Fibroblast of lung (primary cell): ENCODE data around the gene MUSK. TPM values are rescaled to one million over a fixed set of nuclear protein-coding genes. Genes with fewer than 3 reads are reported as not detected.

Experiments used
- DNase-seq, 2 donors: peaks; one replicate each; pipeline versions ENCODE4 v3.0.0 to v3.0.0-alpha.2; 2010; ENCODE audit warnings: low read depth in 2 of 2
- H2AFZ ChIP-seq: 2 replicates; pipeline ENCODE4 v1.5.1; 2012; ENCODE audit warnings: low read length, control low read depth, inconsistent platforms
- H3K27ac ChIP-seq: 2 replicates; pipeline ENCODE4 v1.5.1; 2011; ENCODE audit warnings: low read length, control low read depth; ENCODE audit not compliant: insufficient read depth
- H3K27me3 ChIP-seq: 2 replicates; pipeline ENCODE4 v1.5.1; 2011; ENCODE audit warnings: mild to moderate bottlenecking, low read length; ENCODE audit not compliant: control insufficient read depth, insufficient read depth
- H3K36me3 ChIP-seq: 2 replicates; pipeline ENCODE4 v1.5.1; 2011; ENCODE audit warnings: low read length; ENCODE audit not compliant: control insufficient read depth, insufficient read depth
- H3K4me1 ChIP-seq: 2 replicates; pipeline ENCODE4 v1.5.1; 2011; ENCODE audit warnings: low read length; ENCODE audit not compliant: control insufficient read depth, insufficient read depth; ENCODE audit errors: extremely low read depth
- H3K4me2 ChIP-seq: 2 replicates; pipeline ENCODE4 v1.5.1; 2011; ENCODE audit warnings: low read length, control low read depth; ENCODE audit not compliant: insufficient read depth; ENCODE audit errors: extremely low read depth
- H3K4me3 ChIP-seq, 4 experiments: fragments of 200-600 bp in 1 of 4; sonication (generic) in 1 of 4; replicated peaks in 1 of 4; 2 replicates each; pipeline ENCODE4 v1.5.1; 2011 to 2016; ENCODE audit warnings: low read length in 4 of 4, low read depth in 3 of 4, mild to moderate bottlenecking in 3 of 4, control low read depth in 2 of 4, inconsistent platforms in 1 of 4, mixed read lengths in 1 of 4; ENCODE audit not compliant: insufficient read depth in 1 of 4; ENCODE audit errors: control extremely low read depth in 1 of 4
- H3K79me2 ChIP-seq: 2 replicates; pipeline ENCODE4 v1.5.1; 2012; ENCODE audit warnings: mild to moderate bottlenecking, low read length, inconsistent platforms; ENCODE audit not compliant: control insufficient read depth, insufficient read depth
- H3K9ac ChIP-seq: 2 replicates; pipeline ENCODE4 v1.5.1; 2011; ENCODE audit warnings: mild to moderate bottlenecking, low read length, control low read depth; ENCODE audit not compliant: insufficient read depth
- H3K9me3 ChIP-seq: 2 replicates; pipeline ENCODE4 v1.5.1; 2012; ENCODE audit warnings: low read depth, low read length; ENCODE audit not compliant: control insufficient read depth, insufficient read depth
- H4K20me1 ChIP-seq: 2 replicates; pipeline ENCODE4 v1.5.1; 2011; ENCODE audit warnings: low read length; ENCODE audit not compliant: control insufficient read depth, insufficient read depth; ENCODE audit errors: extremely low read depth
- EZH2 ChIP-seq: IDR thresholded peaks from 2 replicates; pipeline ENCODE4 v1.5.1; 2012; ENCODE audit warnings: low read length, control low read depth, mild to moderate bottlenecking; ENCODE audit errors: missing control alignments
- polyA plus RNA-seq, 2 donors: library from polyadenylated mRNA; depleted of rRNA in 1 of 2; stranded (reverse) in 1 of 2; unstranded in 1 of 2; fragments of >200 nt; gene quantifications; 2 replicates each; pipeline ENCODE4 v1.2.1, GENCODE V29; 2011 to 2012; ENCODE audit warnings: missing spikeins in 1 of 2
- total RNA-seq: library from RNA; depleted of rRNA; stranded (reverse); fragments of >200 nt; gene quantifications from 2 replicates; pipeline ENCODE4 v1.2.1, GENCODE V29; 2014
- TF ChIP-seq, protein P1 (sequence below), 2 donors: IDR thresholded peaks in 1 of 2; conservative IDR thresholded peaks in 1 of 2; 1 replicate in 1 of 2; 2 replicates in 1 of 2; pipeline ENCODE4 v1.5.1; 2011 to 2012; ENCODE audit warnings: low read length in 2 of 2, control low read depth in 1 of 2, inconsistent platforms in 1 of 2, low read depth in 1 of 2, mild to moderate bottlenecking in 1 of 2

The MUSK gene
- total and polyA plus RNA-seq, 2 donors (not counting 1 experiment from before 2014, with no cell fraction given), result 0.31 to 0.66 TPM

DNA sequence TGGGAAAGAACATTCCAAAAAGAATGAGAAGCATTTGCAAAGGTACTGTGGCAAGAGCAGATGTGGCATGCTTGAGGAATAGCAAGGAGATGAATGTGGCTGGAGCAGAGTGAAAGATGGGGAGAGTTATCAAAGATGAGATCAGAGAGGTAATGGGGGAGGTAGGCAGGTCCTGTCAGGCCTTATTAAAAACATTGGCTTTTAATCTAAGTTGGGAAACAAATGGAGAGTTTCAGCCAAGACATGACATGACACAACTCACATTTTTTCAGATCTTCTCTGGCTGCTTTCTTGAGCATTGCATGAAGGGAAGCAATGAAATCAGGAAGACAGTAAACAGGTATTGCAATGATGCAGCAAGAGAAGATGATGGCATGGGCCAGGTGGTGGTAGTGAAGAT, 120.3 kb downstream of the MUSK start:
- Histone ChIP-seq H3K4me2 (no peak overlapping the region), H3K4me3 (no peak overlapping the region), H2AFZ (no peak overlapping the region), H3K79me2 (no peaks in the 10 kb centered on the region), H3K27me3 (no peaks in the 10 kb centered on the region), H3K9ac (no peak overlapping the region), H3K9me3 (no peaks in the 10 kb centered on the region), H3K27ac (no peak overlapping the region), H4K20me1 (no peaks in the 10 kb centered on the region), H3K36me3 (no peaks in the 10 kb centered on the region), H3K4me1 (no peaks in the 10 kb centered on the region)
- TF ChIP-seq, protein P1, sequence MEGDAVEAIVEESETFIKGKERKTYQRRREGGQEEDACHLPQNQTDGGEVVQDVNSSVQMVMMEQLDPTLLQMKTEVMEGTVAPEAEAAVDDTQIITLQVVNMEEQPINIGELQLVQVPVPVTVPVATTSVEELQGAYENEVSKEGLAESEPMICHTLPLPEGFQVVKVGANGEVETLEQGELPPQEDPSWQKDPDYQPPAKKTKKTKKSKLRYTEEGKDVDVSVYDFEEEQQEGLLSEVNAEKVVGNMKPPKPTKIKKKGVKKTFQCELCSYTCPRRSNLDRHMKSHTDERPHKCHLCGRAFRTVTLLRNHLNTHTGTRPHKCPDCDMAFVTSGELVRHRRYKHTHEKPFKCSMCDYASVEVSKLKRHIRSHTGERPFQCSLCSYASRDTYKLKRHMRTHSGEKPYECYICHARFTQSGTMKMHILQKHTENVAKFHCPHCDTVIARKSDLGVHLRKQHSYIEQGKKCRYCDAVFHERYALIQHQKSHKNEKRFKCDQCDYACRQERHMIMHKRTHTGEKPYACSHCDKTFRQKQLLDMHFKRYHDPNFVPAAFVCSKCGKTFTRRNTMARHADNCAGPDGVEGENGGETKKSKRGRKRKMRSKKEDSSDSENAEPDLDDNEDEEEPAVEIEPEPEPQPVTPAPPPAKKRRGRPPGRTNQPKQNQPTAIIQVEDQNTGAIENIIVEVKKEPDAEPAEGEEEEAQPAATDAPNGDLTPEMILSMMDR (conservative IDR thresholded peaks at IDR 0.05 in 1 of 2, IDR thresholded peaks at IDR 0.05 in 1 of 2; ENCODE audit: low read depth in 1 of 2, low read length in 2 of 2), result no peak
- no peak for TF ChIP-seq EZH2
- no peak for DNase-seq

DNA sequence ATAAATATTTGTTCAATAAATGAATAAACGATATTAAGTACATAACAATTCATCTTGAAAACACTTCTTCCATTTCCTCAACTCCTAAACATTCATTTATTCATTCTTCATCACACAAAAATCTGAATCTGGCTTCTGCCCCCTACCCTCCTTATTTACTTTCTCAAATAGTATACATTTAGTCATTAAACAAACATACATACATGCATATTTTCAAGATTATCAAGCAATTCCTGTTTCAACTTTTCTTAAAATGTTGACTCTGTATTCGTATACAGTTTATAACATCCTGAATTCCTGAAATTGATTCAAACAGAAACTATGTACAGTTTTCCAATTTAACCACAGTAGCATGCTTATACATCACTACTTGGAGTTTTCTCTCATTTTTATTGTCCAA, 129.0 kb downstream of the MUSK start:
- Histone ChIP-seq H3K27me3 (no peaks in the 10 kb centered on the region), H2AFZ (no peak overlapping the region), H3K4me3 (no peak overlapping the region), H3K4me2 (no peak overlapping the region), H4K20me1 (no peaks in the 10 kb centered on the region), H3K79me2 (no peaks in the 10 kb centered on the region), H3K9me3 (no peaks in the 10 kb centered on the region), H3K4me1 (peaks cover 6% of the 10 kb centered on the region), H3K27ac (peak overlapping the region; percentile 70), H3K9ac (no peak overlapping the region), H3K36me3 (no peaks in the 10 kb centered on the region)
- TF ChIP-seq EZH2, result no peak
- TF ChIP-seq, protein P1 (conservative IDR thresholded peaks at IDR 0.05 in 1 of 2, IDR thresholded peaks at IDR 0.05 in 1 of 2; ENCODE audit: low read depth in 1 of 2, low read length in 2 of 2), result no peak
- peak; percentile 80 to 81 for DNase-seq

- Histone ChIP-seq H3K4me3 (no peak overlapping the region), H3K4me1 (peaks cover 6% of the 10 kb centered on the region), H3K27ac (no peak overlapping the region), H4K20me1 (no peaks in the 10 kb centered on the region), H2AFZ (no peak overlapping the region), H3K79me2 (no peaks in the 10 kb centered on the region), H3K9ac (no peak overlapping the region), H3K36me3 (no peaks in the 10 kb centered on the region), H3K4me2 (no peak overlapping the region), H3K27me3 (no peaks in the 10 kb centered on the region), H3K9me3 (no peaks in the 10 kb centered on the region)
- DNase-seq, result no peak
- no peak for TF ChIP-seq EZH2
- TF ChIP-seq, protein P1 (conservative IDR thresholded peaks at IDR 0.05 in 1 of 2, IDR thresholded peaks at IDR 0.05 in 1 of 2; ENCODE audit: low read depth in 1 of 2, low read length in 2 of 2), result no peak
Measured at GRCh38 chr9:110799396-110799795, 130.8 kb downstream of the MUSK start.
